ENCODE measurements around the gene LRRC49.
A peak's percentile ranks its signal among the peaks of the same experiment; 100 is the strongest.

The LRRC49 gene

DNA sequence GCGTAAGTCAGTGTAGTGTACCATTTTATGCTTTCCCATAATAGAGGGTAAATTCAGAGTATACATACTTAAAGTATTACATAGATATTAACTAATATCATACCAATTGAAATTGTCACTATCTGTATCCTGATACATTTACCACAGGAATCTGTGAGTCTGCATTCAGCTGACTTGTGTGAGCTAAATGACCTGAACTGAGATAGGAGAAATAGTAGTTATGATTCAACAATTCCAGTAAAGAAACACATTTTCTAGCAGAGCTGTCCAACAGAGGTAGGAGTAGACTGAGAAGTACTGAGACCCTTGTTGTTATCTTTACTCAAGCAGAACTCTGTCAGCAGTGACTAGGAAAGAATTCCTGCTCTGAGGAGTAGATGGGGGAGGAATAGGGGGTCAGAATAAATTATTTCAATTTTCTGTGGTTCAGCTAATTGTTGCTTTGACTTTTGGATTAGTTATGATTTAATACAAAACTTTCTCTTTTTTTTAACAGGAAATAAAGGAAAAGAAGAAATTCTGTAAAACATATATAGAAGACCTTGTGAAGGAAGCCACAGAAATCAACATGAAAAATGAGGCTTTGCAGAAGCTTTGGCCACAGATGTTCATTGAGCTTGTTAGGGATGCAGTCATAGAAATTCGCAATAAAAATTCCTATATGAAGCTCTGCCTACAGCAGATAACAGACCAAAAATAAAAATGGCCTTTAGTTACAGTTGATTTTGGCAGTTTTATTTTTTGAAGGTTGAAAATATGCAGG, 156.5 kb downstream of the LRRC49 start:
- DNase-seq (ENCODE audit: insufficient read length, low spot score): peak; percentile 69
- peak; percentile 64 for FAIRE-seq

DNA sequence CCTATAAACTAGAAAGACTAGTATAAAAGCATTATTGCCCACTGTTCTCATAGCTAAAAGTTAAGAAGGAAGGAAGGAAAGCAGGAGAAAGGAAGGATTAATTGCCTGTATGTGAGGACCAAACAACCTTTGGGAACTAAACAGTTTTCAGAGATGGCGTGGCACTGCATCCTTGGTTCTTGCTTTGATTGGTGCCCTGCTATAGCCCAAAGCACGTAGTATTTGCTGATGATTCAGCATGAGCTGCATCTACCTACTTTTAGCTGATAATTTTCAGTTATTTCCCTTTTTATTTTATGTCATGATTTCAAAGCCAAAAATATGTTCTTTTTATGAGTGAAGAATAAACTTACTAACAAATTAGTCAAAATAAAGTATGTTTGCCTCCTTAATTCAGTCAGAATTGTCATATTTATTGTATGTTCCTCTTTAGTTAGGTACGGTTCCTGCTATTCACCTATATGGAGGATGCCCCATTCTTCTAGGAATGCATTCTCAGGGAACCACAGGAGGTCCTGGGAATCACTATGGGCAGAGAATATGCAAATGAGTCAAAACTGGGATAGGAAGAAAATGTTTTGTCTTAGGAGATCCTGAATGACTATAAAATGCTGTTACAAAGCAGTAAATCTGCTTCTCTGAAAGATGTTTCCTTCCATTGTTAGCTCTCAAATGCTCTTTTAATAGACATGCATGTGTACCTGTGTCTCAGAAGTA, 157.2 kb downstream of the LRRC49 start:
- DNase-seq (ENCODE audit: insufficient read length, low spot score): no peak
- FAIRE-seq: peak; percentile 48

DNA sequence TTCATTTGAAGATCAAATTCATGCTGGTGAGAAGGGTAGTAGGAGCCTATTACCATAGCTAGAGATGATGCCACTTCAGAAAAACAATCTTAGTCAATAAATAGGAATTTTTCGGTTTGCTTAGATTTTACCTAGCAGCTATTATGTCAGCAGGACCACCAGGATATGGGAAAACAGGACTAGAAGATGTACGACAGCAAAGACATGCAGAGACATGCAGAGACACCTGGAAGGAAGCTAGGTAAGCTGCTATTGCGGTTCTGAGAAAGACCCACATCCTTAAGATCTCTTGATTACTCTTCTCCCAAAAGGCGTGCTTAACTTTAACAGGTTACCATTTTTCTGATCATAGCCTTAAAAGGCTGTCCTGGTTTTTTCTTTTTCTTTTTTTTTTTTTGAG, 157.8 kb downstream of the LRRC49 start:
- DNase-seq (ENCODE audit: insufficient read length, low spot score): no peak
- no peak for FAIRE-seq

DNA sequence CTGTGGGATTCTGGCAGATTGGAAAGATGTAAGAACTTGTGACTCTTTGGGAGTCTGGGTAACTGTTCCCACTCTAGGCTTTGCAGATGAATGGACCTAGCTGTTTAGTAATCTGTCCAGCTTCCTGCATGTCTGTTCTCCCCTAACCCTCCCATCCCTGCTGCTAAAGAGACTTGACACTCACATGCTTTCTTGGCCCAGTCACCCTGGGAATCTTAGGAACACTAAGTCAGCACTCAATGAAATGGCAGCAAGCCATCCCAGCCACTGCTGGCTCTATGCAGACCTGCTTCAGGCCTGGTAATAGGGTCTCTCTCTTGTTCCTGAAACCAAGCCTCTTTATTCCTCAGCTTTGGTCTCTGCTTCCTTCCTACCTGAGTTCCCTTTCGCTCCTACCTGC, 158.9 kb downstream of the LRRC49 start:
- no peak for DNase-seq (ENCODE audit: insufficient read length, low spot score)
- peak; percentile 20 for FAIRE-seq

DNA sequence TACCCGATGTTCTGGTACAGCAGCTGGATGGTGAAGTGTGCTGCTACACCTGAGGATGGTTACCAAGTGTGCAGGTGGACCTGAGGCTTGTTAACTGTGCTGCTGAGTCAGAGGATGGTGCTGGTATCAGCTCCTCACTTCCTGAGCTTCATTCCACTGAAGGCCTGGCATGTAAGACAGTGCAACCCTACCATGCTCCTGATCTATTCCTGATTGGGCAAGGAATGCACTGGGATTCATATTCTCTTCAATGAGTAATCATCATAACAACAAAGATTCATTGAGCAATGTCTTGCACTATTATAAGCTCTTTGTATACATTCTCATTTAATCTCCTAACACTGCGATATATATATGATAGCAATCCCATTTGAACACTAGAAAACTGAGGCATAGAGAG, 159.7 kb downstream of the LRRC49 start:
- FAIRE-seq (peak; percentile 98), DNase-seq (ENCODE audit: insufficient read length, low spot score) (no peak)

DNA sequence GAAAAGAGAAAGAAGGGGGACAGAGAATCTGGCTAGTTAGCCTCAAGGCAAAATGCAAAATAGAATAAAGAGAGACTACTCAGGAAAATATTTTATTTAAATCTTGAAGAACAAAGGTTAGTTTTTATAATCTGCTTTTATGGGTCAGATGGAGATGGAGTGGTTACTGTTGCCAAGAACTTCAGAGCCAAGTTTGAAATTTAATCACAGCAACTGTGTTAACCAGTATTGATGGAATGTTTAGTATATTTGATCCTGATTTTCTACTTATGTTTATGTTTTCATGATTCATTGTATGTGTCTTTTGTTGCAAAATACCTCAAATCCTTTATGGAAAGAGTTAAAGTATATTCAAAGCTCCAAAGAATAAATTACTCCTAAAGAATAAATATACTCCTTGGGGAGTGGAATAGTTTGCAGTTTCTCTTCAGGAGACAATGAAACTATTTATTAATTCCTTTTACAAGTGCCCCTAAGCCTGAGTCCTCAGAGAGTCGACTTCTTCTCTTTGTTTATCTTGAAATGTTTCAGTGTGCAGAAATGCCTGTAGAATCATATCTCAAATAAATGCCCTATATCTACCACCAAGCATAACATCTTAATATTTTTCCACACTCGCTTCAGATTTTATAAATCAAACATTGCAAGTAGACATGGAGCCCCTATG, 161.8 kb downstream of the LRRC49 start:
- FAIRE-seq (no peak), DNase-seq (ENCODE audit: insufficient read length, low spot score) (no peak)

DNA sequence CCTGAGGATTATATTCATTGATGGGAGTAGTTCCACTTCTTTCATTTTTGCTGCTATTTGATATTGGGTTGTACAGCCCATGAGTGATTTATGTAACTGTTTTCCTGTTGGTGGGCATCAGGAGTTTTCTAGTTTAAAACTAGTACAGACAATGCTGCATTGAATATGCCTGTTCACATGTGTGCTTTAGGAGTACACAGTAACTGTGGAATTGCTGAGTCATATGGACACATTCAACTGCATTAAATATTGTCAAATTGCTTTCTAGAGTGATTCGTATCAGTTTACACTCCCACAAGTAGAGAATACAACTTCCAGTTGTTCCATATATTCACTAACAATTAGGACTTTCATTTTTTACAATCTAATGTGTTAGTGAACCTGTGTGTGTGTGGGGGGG, 162.8 kb downstream of the LRRC49 start:
- FAIRE-seq (peak; percentile 26), DNase-seq (ENCODE audit: insufficient read length, low spot score) (no peak)

DNA sequence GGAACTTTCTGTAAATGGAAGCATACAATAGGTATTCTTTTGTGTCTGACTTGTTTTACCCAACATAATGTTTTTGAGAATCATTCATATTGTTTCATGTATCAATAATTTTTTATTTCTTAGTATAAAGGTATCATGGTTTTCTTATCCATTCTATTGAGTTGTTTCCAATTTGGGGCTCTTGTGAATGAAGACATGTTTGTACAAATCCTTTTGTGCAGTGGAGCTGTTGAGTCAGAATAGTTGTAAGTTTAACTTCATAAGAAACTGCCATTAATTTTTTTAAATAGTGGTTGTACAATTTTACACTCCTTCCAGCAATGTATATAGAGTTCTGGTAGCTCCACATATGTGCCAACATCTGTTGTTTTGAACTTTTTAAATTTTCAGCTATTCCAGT, 163.5 kb downstream of the LRRC49 start:
- FAIRE-seq: no peak
- no peak for DNase-seq (ENCODE audit: insufficient read length, low spot score)

DNA sequence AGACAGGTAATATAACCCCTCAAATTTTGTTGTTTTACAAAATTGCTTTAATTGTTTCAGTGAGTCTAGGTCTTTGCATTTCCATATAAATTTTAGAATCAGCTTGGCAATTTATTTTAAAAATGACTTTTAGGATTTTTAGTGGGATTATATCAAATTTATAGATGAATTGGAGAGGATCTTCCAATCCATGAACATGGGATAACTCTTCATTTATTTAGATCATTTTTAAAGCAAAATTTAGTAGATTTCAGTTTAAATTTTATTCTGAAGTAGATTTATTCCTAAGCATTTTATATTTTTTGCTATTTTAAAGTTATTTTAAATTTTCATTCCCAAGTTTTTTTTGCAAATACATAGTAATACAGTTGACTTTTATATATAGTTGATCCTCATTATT, 164.5 kb downstream of the LRRC49 start:
- FAIRE-seq (no peak), DNase-seq (ENCODE audit: insufficient read length, low spot score) (no peak)

DNA sequence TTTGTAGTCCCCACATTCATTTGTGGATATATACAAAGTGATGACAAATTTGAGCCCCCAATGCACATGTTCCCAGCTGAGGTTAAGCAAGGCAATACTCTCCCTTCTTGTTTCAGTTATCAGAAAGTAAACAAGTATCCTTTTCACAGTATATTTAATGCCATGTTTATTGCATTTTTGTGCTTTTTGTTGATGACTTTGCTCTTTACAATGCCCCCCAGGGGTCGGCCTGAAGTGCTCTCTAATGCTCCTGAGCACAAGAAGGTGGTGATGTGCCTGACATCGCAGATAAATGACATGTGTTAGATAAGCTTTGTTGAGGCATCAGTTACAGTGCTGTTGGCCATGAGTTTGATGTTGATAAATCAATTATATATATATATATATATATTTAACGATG, 165.0 kb downstream of the LRRC49 start:
- DNase-seq (ENCODE audit: insufficient read length, low spot score): no peak
- FAIRE-seq: peak; percentile 69

DNA sequence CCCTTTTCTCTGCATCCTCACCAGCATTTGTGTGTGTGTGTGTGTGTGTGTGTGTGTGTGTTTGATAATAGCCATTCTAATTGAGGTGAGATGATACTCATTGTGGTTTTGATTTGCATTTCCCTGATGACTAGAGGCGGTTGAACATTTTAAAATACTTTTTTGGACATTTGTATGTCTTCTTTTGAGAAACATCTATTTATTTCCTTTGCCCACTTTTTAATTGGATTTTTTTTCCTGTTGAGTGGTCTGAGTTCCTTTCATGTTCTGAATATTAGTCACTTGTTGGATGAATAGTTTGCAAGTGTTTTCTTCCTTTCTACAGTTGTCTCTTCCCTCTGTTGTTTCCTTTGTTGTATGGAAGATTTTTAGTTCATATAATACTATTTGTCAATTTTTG, 168.4 kb downstream of the LRRC49 start:
- FAIRE-seq (no peak), DNase-seq (ENCODE audit: insufficient read length, low spot score) (no peak)

DNA sequence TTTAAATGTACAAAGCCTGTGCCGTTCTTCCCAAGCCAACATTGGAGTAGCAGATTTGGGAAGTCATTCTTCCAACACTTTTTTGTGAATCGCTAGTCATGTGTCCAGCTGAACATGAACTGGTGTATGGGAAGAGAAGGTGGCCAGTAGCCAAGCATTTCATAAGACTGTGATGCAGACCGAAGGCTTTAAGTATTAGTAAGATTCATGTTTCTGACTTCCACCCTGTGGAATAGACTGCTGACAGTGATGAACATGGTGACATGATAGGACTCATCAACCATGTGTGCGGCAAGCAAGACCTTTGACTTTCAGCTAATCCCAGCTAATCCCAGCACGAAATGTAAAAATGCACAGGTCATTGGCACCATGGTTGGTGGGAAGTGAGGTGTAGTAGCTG, 174.4 kb downstream of the LRRC49 start:
- FAIRE-seq (peak; percentile 59), DNase-seq (ENCODE audit: insufficient read length, low spot score) (no peak)

DNA sequence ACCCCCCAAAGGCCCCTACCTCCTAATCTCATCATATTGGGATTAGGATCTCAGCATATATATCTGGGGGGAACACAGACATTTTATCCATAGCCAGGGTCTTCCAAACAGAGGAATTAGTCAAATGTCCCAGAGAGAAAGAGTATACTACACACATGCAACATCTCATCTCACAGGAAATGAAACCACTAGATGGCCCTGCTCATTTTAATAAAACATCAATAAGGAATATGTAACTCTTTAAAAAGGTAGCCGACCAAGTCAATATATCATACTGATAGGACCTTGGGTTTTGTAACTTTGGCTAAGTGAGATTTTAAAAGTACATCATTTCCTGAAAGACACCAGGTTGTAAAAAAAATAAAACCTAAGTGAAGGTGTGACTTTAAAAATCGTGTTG, 177.1 kb downstream of the LRRC49 start:
- DNase-seq (ENCODE audit: insufficient read length, low spot score) (no peak), FAIRE-seq (peak; percentile 69)

DNA sequence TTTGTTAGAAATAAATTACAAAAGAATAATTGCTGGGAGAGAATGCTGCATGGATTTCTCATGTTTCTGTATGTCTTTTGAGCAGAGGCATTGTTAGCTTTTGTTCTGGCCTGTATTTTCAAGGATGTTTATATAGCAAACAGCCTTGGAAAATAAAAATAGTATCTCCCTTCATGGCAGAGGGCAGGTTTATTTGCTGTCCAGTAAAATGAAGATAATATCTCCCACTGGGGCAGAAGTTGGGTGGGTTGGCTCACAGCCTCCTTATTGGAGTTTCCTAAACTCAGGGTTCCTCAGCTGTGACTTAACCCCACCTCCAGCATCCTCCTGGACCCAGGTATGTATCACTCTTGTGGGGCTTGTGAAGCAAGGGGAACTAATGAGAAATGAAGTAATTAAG, 178.9 kb downstream of the LRRC49 start:
- FAIRE-seq (no peak), DNase-seq (ENCODE audit: insufficient read length, low spot score) (no peak)

DNA sequence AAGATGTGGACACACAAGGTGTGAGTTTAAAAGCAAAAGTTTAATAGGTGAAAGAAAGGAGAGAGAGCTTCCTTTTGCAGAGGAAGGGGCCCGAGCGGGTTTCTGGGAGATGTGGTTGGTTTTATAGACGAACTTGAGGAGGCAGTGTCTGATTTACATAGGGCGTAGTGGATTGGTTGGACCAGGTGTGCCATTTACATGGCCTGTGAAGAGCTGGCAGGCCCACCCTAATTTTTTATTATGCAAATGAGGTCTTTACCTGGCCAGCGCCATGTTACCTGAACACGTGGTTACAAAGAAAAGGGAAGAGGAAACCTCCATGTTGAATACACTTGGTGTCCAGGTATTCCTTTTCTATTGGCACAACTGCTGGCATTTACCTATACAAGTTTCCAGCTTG, 179.8 kb downstream of the LRRC49 start:
- DNase-seq (ENCODE audit: insufficient read length, low spot score) (no peak), FAIRE-seq (peak; percentile 63)

DNA sequence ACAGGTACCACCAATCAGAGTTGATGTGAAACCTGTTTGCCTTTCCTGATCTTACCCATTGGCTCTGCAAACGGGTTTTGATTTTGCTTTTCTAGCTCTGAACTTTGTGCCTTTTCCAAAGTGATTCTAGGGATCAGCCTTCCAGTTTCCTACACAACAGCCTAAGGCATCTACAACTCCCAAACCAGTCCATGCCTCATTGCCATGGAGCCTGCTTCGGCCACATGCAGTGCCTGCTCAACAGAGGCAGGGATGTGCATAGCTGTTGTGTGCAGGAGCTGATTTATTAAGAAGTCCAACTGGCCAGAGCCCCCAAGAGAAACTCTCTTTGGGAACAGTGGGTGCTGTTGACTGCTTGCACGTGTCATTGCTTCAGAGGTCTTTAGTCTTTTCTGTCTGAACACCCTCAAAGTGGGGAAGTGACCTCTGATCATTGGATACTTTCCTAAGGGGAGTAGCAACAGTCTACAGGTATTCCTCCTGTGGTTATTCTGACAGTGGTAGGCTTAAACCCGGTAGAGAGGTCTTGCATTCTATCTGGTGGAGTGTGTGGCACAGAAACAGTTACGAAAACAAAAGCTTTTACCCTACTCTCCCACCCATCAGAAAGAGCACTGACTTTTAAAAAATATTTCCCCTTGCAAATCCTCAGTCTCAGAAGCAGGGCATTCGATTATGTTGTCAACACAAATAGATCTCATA, 186.0 kb downstream of the LRRC49 start:
- FAIRE-seq (no peak), DNase-seq (ENCODE audit: insufficient read length, low spot score) (no peak)

DNA sequence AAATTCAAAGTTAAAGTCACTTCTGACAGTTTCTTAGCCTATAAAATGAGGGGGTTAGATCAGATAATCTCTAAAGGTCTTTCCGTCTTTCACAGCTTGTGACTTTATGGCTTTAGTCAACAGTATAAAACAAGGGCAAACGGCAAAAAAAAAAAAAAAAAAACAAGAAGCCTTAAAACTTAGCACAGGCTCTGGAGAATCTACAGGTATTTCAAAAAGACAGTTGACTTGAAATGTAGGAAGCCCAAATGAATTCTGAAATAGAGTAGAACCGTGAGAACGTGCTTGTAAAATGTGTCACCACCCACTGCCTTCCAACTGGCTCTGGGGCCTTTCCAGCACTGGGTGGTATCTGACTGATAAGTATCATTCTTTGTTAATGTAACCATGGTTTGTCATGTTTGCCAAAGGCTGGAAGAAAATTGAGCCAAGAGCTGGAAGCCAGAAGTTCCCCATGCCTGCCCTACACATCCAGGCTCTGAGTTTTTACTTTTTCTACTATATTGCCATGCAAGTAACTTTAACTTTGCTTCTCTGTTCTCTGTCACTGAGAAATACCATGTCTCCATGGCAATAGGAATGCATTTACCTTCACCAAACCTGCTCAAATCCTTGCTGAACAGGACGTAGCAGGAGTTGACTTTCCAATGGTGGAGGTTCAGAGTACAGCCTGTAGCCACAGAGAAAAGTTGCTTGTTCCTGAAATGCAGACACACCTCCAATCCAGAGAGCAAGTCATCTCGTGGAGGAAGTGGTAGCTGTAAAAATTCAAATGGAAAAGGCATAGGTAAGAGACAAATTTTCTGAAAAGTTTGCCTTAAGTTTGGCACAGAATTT, 186.8 kb downstream of the LRRC49 start:
- DNase-seq (ENCODE audit: insufficient read length, low spot score): no peak
- FAIRE-seq: peak; percentile 69

DNA sequence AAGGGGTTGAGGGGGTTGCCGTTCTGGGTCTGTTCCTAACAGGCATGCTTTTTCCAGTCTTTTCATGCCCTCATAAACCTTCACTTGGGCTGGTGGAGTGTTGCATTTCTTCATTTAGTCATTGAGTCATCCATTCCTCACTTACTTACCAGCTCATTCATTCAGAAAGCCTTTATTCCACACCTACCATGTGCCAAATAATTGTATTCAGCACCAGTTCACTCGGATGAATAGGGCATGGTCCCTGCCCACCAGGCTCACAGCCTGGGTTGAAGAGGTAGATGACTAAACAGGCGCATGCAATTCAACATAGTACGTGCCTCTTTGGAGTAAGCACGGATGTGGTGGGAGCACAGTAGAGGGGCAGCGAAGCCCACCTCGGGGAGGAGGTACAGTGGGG, 187.5 kb downstream of the LRRC49 start:
- FAIRE-seq: peak; percentile 82

DNA sequence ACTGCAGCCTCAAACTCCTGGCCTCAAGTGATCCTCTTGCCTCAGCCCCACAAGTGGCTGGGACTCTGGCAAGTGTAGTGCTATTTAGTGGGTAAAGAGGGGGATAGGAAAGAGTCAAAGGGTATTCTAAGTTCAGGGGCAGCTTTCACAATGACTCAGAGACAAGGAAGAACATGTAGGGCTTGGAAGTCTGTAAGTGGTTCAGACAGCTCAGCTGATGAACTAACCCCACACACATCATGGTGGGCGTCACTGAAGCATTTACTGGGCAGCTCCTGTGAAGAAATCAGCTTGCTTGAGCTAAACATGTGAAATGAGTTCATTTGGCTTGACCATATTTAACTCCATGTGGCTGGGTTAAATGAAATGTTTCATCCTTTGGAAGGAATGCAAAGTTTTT, 188.1 kb downstream of the LRRC49 start:
- FAIRE-seq: no peak
- no peak for DNase-seq (ENCODE audit: insufficient read length, low spot score)

More for the DNA sequence above, 187.5 kb downstream of the LRRC49 start:
- DNase-seq (ENCODE audit: insufficient read length, low spot score): no peak

DNA sequence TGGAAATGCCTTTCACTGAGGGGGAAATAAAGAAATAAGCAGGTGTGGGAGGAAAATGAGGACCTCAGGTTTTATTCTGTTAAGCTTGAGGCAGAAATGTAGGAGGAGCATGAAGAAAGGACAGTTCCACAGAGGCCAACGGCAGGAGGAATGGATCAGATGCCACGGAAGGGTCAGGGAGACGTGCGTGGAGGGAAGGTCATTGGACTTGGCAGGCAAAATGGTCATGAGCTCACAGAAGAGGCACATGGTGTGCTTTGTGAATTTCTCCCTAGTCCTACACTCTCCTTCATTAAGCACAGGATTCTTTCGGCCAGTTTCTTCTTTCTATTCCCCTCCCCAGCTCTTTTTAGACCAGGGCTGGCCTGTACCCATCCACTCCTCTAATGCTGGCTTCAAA, 190.2 kb downstream of the LRRC49 start:
- DNase-seq (ENCODE audit: insufficient read length, low spot score) (no peak), FAIRE-seq (no peak)

All from HTR-8/SVneo (cell line).